HCT116 (cell line): Measurements from ENCODE around the gene STRADA. TPM values are rescaled to one million over a fixed set of nuclear protein-coding genes. Genes with fewer than 3 reads are reported as not detected.

Source experiments
- ATAC-seq: fragments of 200-7000 bp; cut with Tn5 transposase; 2 replicates; pipeline ENCODE4 v1.9.1; 2020; ENCODE audit warnings: mild to moderate bottlenecking, moderate library complexity
- BruUV-seq: library from RNA; stranded (reverse); fragments of 400-500 nt; replicated peaks from 2 replicates; lab custom pipeline; 2021; lab: Mats Ljungman, UMichigan
- CTCF ChIA-PET: fragments of 300-600 bp; sonication (Branson Sonifier 250); formaldehyde crosslinking; loops from one replicate; lab custom pipeline; 2021; ENCODE audit warnings: antibody characterized with exemption; lab: Charles Lee
- POLR2A ChIA-PET: fragments of 300-600, 350-600 bp; sonication (Branson Sonifier 250); formaldehyde crosslinking; loops from one replicate; lab custom pipeline; 2021; ENCODE audit warnings: antibody characterized with exemption; lab: Charles Lee
- RAD21 ChIA-PET, 2 experiments: fragments of 300-600 bp; sonication (Branson Sonifier 250); formaldehyde crosslinking; loops; one replicate each; lab custom pipeline; 2023; ENCODE audit warnings: low total read pairs in 2 of 2; ENCODE audit not compliant: uncharacterized antibody in 2 of 2, unreplicated experiment in 2 of 2, low non-redundant PET in 1 of 2; lab: Charles Lee
- DNase-seq: peaks from one replicate; pipeline ENCODE4 v3.0.0-alpha.2; 2010; ENCODE audit warnings: low read depth, low spot score
- H2AFZ ChIP-seq: fragments of 200-600 bp; shearing (Covaris generic), sonication (generic); 2 replicates; pipeline ENCODE4 v1.6.1; 2017; ENCODE audit warnings: low read depth, mixed run types, mixed read lengths, antibody characterized with exemption, low read length; ENCODE audit not compliant: poor library complexity, severe bottlenecking
- H3K27ac ChIP-seq: 2 replicates; pipeline ENCODE4 v1.5.1; 2012; ENCODE audit warnings: low read depth, low read length
- H3K27me3 ChIP-seq: fragments of 200-600 bp; sonication (generic); 2 replicates; pipeline ENCODE4 v1.6.1; 2016; ENCODE audit warnings: mixed run types, low read length, mixed read lengths; ENCODE audit not compliant: insufficient read depth
- H3K36me3 ChIP-seq, 2 experiments: fragments of 200-500 bp in 1 of 2; fragments of 200-600 bp in 1 of 2; sonication (Bioruptor generic) in 1 of 2; sonication (generic) in 1 of 2; 2 replicates each; pipeline versions ENCODE4 v1.5.1 to v1.6.1; 2014 to 2016; ENCODE audit warnings: low read length in 2 of 2, inconsistent platforms in 1 of 2, mixed read lengths in 1 of 2, mixed run types in 1 of 2; ENCODE audit not compliant: insufficient read depth in 2 of 2, control insufficient read depth in 1 of 2
- H3K4me1 ChIP-seq, 2 experiments: fragments of 200-600 bp in 1 of 2; sonication (generic) in 1 of 2; 2 replicates each; pipeline versions ENCODE4 v1.5.1 to v1.6.1; 2012 to 2017; ENCODE audit warnings: low read length in 2 of 2, inconsistent platforms in 1 of 2, mild to moderate bottlenecking in 1 of 2, mixed read lengths in 1 of 2, mixed run types in 1 of 2, moderate library complexity in 1 of 2; ENCODE audit not compliant: insufficient read depth in 2 of 2, control insufficient read depth in 1 of 2
- H3K4me2 ChIP-seq: fragments of 200-600 bp; sonication (generic); 2 replicates; pipeline ENCODE4 v1.6.1; 2017; ENCODE audit warnings: mixed run types, low read length, mixed read lengths
- H3K4me3 ChIP-seq, 2 experiments: fragments of 200-600 bp in 1 of 2; sonication (generic) in 1 of 2; replicated peaks in 1 of 2; 2 replicates each; pipeline ENCODE4 v1.5.1; 2011 to 2016; ENCODE audit warnings: low read length in 2 of 2, control low read depth in 1 of 2, low read depth in 1 of 2, mild to moderate bottlenecking in 1 of 2, mixed read lengths in 1 of 2, mixed run types in 1 of 2
- H3K79me2 ChIP-seq: fragments of 200-600 bp; sonication (generic); 2 replicates; pipeline ENCODE4 v1.6.1; 2017; ENCODE audit warnings: mild to moderate bottlenecking, mixed run types, low read length, moderate library complexity, mixed read lengths; ENCODE audit not compliant: insufficient read depth
- H3K9ac ChIP-seq: fragments of 200-600 bp; sonication (generic); 2 replicates; pipeline ENCODE4 v1.6.1; 2016; ENCODE audit warnings: low read length, mixed read lengths
- H3K9me2 ChIP-seq: fragments of 200-600 bp; sonication (generic), shearing (Covaris generic); 2 replicates; pipeline ENCODE4 v1.6.1; 2017; ENCODE audit warnings: mixed run types, mild to moderate bottlenecking, moderate library complexity; ENCODE audit not compliant: insufficient read depth
- H3K9me3 ChIP-seq, 2 experiments: fragments of 200-500 bp in 1 of 2; fragments of 200-600 bp in 1 of 2; sonication (Bioruptor generic) in 1 of 2; sonication (generic) in 1 of 2; 2 replicates each; pipeline ENCODE4 v1.6.1; 2014 to 2017; ENCODE audit warnings: low read length in 2 of 2, mixed read lengths in 2 of 2, inconsistent platforms in 1 of 2, low read depth in 1 of 2, mild to moderate bottlenecking in 1 of 2, mixed run types in 1 of 2, moderate library complexity in 1 of 2; ENCODE audit not compliant: control insufficient read depth in 1 of 2, insufficient read depth in 1 of 2
- H4K20me1 ChIP-seq: fragments of 200-600 bp; sonication (generic), shearing (Covaris generic); 2 replicates; pipeline ENCODE4 v1.6.1; 2017; ENCODE audit warnings: mixed run types, mild to moderate bottlenecking, moderate library complexity; ENCODE audit not compliant: insufficient read depth
- ATF3 ChIP-seq: IDR thresholded peaks from 2 replicates; pipeline ENCODE4 v1.6.1; 2012
- CTCF ChIP-seq, 3 experiments: fragments of 200-600 bp in 1 of 3; sonication (generic) in 1 of 3; IDR thresholded peaks in 2 of 3; conservative IDR thresholded peaks in 1 of 3; 2 replicates each; pipeline ENCODE4 v1.5.1; 2012 to 2017; ENCODE audit warnings: low read depth in 2 of 3, low read length in 2 of 3, antibody characterized with exemption in 1 of 3, borderline replicate concordance in 1 of 3, control low read depth in 1 of 3, mild to moderate bottlenecking in 1 of 3, mixed read lengths in 1 of 3, mixed run types in 1 of 3, moderate library complexity in 1 of 3; ENCODE audit not compliant: insufficient read depth in 1 of 3
- ELF1 ChIP-seq: IDR thresholded peaks from 2 replicates; pipeline ENCODE4 v1.6.1; 2012; ENCODE audit warnings: low read depth, borderline replicate concordance
- EZH2phosphoT487 ChIP-seq: fragments of 200-600 bp; IDR thresholded peaks from 2 replicates; pipeline ENCODE4 v1.6.1; 2018; ENCODE audit warnings: antibody characterized with exemption, borderline replicate concordance
- FOSL1 ChIP-seq: IDR thresholded peaks from 2 replicates; pipeline ENCODE4 v1.6.1; 2012; ENCODE audit warnings: low read depth
- POLR2A ChIP-seq: IDR thresholded peaks from 2 replicates; pipeline ENCODE4 v1.7.0; 2011; ENCODE audit warnings: borderline replicate concordance; ENCODE audit not compliant: insufficient read depth, insufficient read length; ENCODE audit errors: extremely low read depth
- RAD21 ChIP-seq: IDR thresholded peaks from 2 replicates; pipeline ENCODE4 v1.6.1; 2012; ENCODE audit warnings: low read depth, mild to moderate bottlenecking
- REST ChIP-seq: IDR thresholded peaks from 2 replicates; pipeline ENCODE4 v1.6.1; 2012; ENCODE audit warnings: low read depth
- SP1 ChIP-seq: IDR thresholded peaks from 2 replicates; pipeline ENCODE4 v1.6.1; 2012; ENCODE audit warnings: low read depth
- SRF ChIP-seq: IDR thresholded peaks from 2 replicates; pipeline ENCODE4 v1.6.1; 2012; ENCODE audit warnings: low read depth
- TCF7L2 ChIP-seq: IDR thresholded peaks from 2 replicates; pipeline ENCODE4 v1.7.0; 2011; ENCODE audit warnings: borderline replicate concordance, inconsistent platforms; ENCODE audit not compliant: insufficient read depth, insufficient read length; ENCODE audit errors: extremely low read depth
- YY1 ChIP-seq: IDR thresholded peaks from 2 replicates; pipeline ENCODE4 v1.6.1; 2011; ENCODE audit warnings: low read length, low read depth, moderate library complexity, mild to moderate bottlenecking; ENCODE audit not compliant: insufficient replicate concordance; ENCODE audit errors: extremely low read depth
- ZBTB33 ChIP-seq: IDR thresholded peaks from 2 replicates; pipeline ENCODE4 v1.6.1; 2011; ENCODE audit warnings: mild to moderate bottlenecking, low read length, moderate library complexity; ENCODE audit not compliant: insufficient replicate concordance; ENCODE audit errors: extremely low read depth
- ZFX ChIP-seq: fragments of 450-650 bp; IDR thresholded peaks from 2 replicates; pipeline ENCODE4 v1.6.1; 2017
- intact Hi-C: fragments of 100-400 bp; cut with micrococcal nuclease; formaldehyde crosslinking; loops from 2 replicates; pipeline ENCODE4 v1.10.0; 2022
- total RNA-seq: library from RNA; stranded (reverse); gene quantifications from one replicate; pipeline ENCODE4 v1.2.1, GENCODE V29; 2021; ENCODE audit not compliant: unreplicated experiment

Gene STRADA
- total RNA-seq, 1 experiment from 2014 or later: 38.0 TPM

- Histone ChIP-seq H2AFZ (no peak overlapping the region), H3K4me1 (no peaks in the 10 kb centered on the region)
- no TSS peak for BruUV-seq
- DNase-seq (no peak), ATAC-seq (no peak)
- intact Hi-C loops: no loop called here
- TF ChIP-seq REST: no peak
- no peak for TF ChIP-seq RAD21
- TF ChIP-seq ZFX: no peak
- TF ChIP-seq EZH2phosphoT487: no peak
- TF ChIP-seq ZBTB33: no peak
- no peak for TF ChIP-seq SP1
- TF ChIP-seq SRF: no peak
- TF ChIP-seq CTCF (IDR thresholded peaks at IDR 0.05 in 2 of 3, conservative IDR thresholded peaks at IDR 0.05 in 1 of 3; ENCODE audit: borderline replicate concordance in 1 of 3, insufficient read depth in 1 of 3, low read depth in 2 of 3, low read length in 2 of 3): no peak
- TF ChIP-seq ATF3: no peak
- no peak for TF ChIP-seq YY1
- TF ChIP-seq ELF1: no peak
- TF ChIP-seq POLR2A: no peak
- no peak for TF ChIP-seq TCF7L2
- TF ChIP-seq FOSL1: no peak
- TF ChIP-seq, all 23 proteins: peak for 0
- ChIA-PET POLR2A (no interaction called here), CTCF (no interaction called here), RAD21 (no interaction called here)
- H3K9ac ChIP-seq: no peak overlapping the region
- H3K36me3 ChIP-seq: 0 out of 4 replicates have a peak, but pooled peaks cover 0 to 5% of the 10 kb centered on the region in 2 experiments
- H3K9me3 ChIP-seq: no peaks in the 10 kb centered on the region
- H4K20me1 ChIP-seq: no peaks in the 10 kb centered on the region
- no peaks in the 10 kb centered on the region for H3K79me2 ChIP-seq
- H3K27me3 ChIP-seq: no peaks in the 10 kb centered on the region
- H3K4me3 ChIP-seq: no peak overlapping the region
- no peaks in the 10 kb centered on the region for H3K9me2 ChIP-seq
- no peak overlapping the region for H3K4me2 ChIP-seq
- no peak overlapping the region for H3K27ac ChIP-seq
Measured at GRCh38 chr17:63718988-63719387, 22.6 kb downstream of the STRADA start.
